ENCODE results near the gene FANCD2.

FANCD2 gene

GRCh38 chr3:10093678-10094077, 67.4 kb downstream of the FANCD2 start:
- no peaks in the 10 kb centered on the region for H3K27me3 ChIP-seq (ENCODE audit: insufficient read depth, low read length, poor library complexity, severe bottlenecking)
- H3K36me3 ChIP-seq (ENCODE audit: insufficient read depth, low read length), result peaks cover 50% of the 10 kb centered on the region; the same call in 1 of the 2 replicates
- H3K9ac ChIP-seq (ENCODE audit: low read depth, low read length, poor library complexity, severe bottlenecking), result no peak overlapping the region
- no peak overlapping the region for H3K4me3 ChIP-seq (ENCODE audit: low read length, poor library complexity, severe bottlenecking)
- no peak overlapping the region for H2AFZ ChIP-seq (ENCODE audit: low read length)
- no peaks in the 10 kb centered on the region for H3K9me2 ChIP-seq (replicated peaks; ENCODE audit: low read depth, low read length)
- H3F3A ChIP-seq (ENCODE audit: low read depth), result no peaks in the 10 kb centered on the region
- H3K9me3 ChIP-seq (ENCODE audit: insufficient read depth, low read depth, low read length), result no peaks in the 10 kb centered on the region
- no peaks in the 10 kb centered on the region for H3K79me2 ChIP-seq (ENCODE audit: insufficient read depth, low read length)
- H3K4me2 ChIP-seq (ENCODE audit: low read depth, low read length, poor library complexity, severe bottlenecking), result no peak overlapping the region
- H3K4me1 ChIP-seq (ENCODE audit: insufficient read depth, low read length, poor library complexity, severe bottlenecking), result no peaks in the 10 kb centered on the region
- H4K20me1 ChIP-seq (ENCODE audit: insufficient read depth, low read length, poor library complexity, severe bottlenecking), result no peaks in the 10 kb centered on the region
- TF ChIP-seq CTCF (conservative IDR thresholded peaks at IDR 0.05; ENCODE audit: low read length), result no peak
- TF ChIP-seq EZH2phosphoT487 (IDR thresholded peaks at IDR 0.05; ENCODE audit: borderline replicate concordance), result no peak

GRCh38 chr3:10099041-10099440, 72.8 kb downstream of the FANCD2 start:
- H2AFZ ChIP-seq (ENCODE audit: low read length), result no peak overlapping the region
- TF ChIP-seq EZH2phosphoT487 (IDR thresholded peaks at IDR 0.05; ENCODE audit: borderline replicate concordance) (no peak), CTCF (conservative IDR thresholded peaks at IDR 0.05; ENCODE audit: low read length) (no peak)
- peaks cover 27% of the 10 kb centered on the region for H3K36me3 ChIP-seq (ENCODE audit: insufficient read depth, low read length)
- H3K9me2 ChIP-seq (replicated peaks; ENCODE audit: low read depth, low read length), result no peaks in the 10 kb centered on the region
- no peaks in the 10 kb centered on the region for H3K27me3 ChIP-seq (ENCODE audit: insufficient read depth, low read length, poor library complexity, severe bottlenecking)
- H3K9me3 ChIP-seq (ENCODE audit: insufficient read depth, low read depth, low read length), result no peaks in the 10 kb centered on the region
- H3K4me2 ChIP-seq (ENCODE audit: low read depth, low read length, poor library complexity, severe bottlenecking), result no peak overlapping the region
- H3K9ac ChIP-seq (ENCODE audit: low read depth, low read length, poor library complexity, severe bottlenecking), result no peak overlapping the region
- no peaks in the 10 kb centered on the region for H3F3A ChIP-seq (ENCODE audit: low read depth)
- no peaks in the 10 kb centered on the region for H3K4me1 ChIP-seq (ENCODE audit: insufficient read depth, low read length, poor library complexity, severe bottlenecking)
- H3K4me3 ChIP-seq (ENCODE audit: low read length, poor library complexity, severe bottlenecking), result no peak overlapping the region
- H4K20me1 ChIP-seq (ENCODE audit: insufficient read depth, low read length, poor library complexity, severe bottlenecking), result no peaks in the 10 kb centered on the region
- no peaks in the 10 kb centered on the region for H3K79me2 ChIP-seq (ENCODE audit: insufficient read depth, low read length)

GRCh38 chr3:10106919-10107318, 80.7 kb downstream of the FANCD2 start:
- no peaks in the 10 kb centered on the region for H3K27me3 ChIP-seq (ENCODE audit: insufficient read depth, low read length, poor library complexity, severe bottlenecking)
- no peak overlapping the region for H3K4me3 ChIP-seq (ENCODE audit: low read length, poor library complexity, severe bottlenecking)
- H3K9me3 ChIP-seq (ENCODE audit: insufficient read depth, low read depth, low read length), result no peaks in the 10 kb centered on the region
- H3K79me2 ChIP-seq (ENCODE audit: insufficient read depth, low read length), result no peaks in the 10 kb centered on the region
- H3K4me2 ChIP-seq (ENCODE audit: low read depth, low read length, poor library complexity, severe bottlenecking), result no peak overlapping the region
- H4K20me1 ChIP-seq (ENCODE audit: insufficient read depth, low read length, poor library complexity, severe bottlenecking), result no peaks in the 10 kb centered on the region
- H3K9ac ChIP-seq (ENCODE audit: low read depth, low read length, poor library complexity, severe bottlenecking), result no peak overlapping the region
- no peak overlapping the region for H2AFZ ChIP-seq (ENCODE audit: low read length)
- H3K4me1 ChIP-seq (ENCODE audit: insufficient read depth, low read length, poor library complexity, severe bottlenecking), result no peaks in the 10 kb centered on the region
- TF ChIP-seq CTCF (conservative IDR thresholded peaks at IDR 0.05; ENCODE audit: low read length) (no peak), EZH2phosphoT487 (IDR thresholded peaks at IDR 0.05; ENCODE audit: borderline replicate concordance) (no peak)
- H3K36me3 ChIP-seq (ENCODE audit: insufficient read depth, low read length), result no peaks in the 10 kb centered on the region
- no peaks in the 10 kb centered on the region for H3F3A ChIP-seq (ENCODE audit: low read depth)
- H3K9me2 ChIP-seq (replicated peaks; ENCODE audit: low read depth, low read length), result no peaks in the 10 kb centered on the region
